HepG2 (cell line): ENCODE results near the gene IFT88.

Experiments
- BHLHE40 ChIP-seq: IDR thresholded peaks from 2 replicates; pipeline ENCODE4 v1.6.1; 2011; ENCODE audit warnings: low read length, improper control_type of control experiment
- CTCF ChIP-seq: sonication (generic); formaldehyde crosslinking; IDR thresholded peaks from 2 replicates; pipeline ENCODE4 v1.5.0; 2020; ENCODE audit warnings: mild to moderate bottlenecking, missing genetic modification reagents, moderate library complexity
- KLF12 ChIP-seq: sonication (generic); formaldehyde crosslinking; IDR thresholded peaks from 2 replicates; pipeline ENCODE4 v1.4.0; 2020; ENCODE audit warnings: missing genetic modification reagents, borderline replicate concordance
- NBN ChIP-seq: fragments of 450-650 bp; conservative IDR thresholded peaks from 2 replicates; pipeline ENCODE4 v1.6.1; 2017
- NCOA2 ChIP-seq: sonication (generic); formaldehyde crosslinking; IDR thresholded peaks from 2 replicates; pipeline ENCODE4 v1.8.0; 2022; ENCODE audit warnings: inconsistent platforms
- NFIC ChIP-seq: IDR thresholded peaks from 2 replicates; pipeline ENCODE4 v1.6.1; 2012; ENCODE audit warnings: mild to moderate bottlenecking, low read length, inconsistent platforms
- RFX5 ChIP-seq: IDR thresholded peaks from 2 replicates; pipeline ENCODE4 v1.6.1; 2011; ENCODE audit warnings: low read depth, low read length, improper control_type of control experiment
- TIGD3 ChIP-seq: sonication (generic); formaldehyde crosslinking; IDR thresholded peaks from 2 replicates; pipeline ENCODE4 v1.5.1; 2020; ENCODE audit warnings: mild to moderate bottlenecking, missing genetic modification reagents, borderline replicate concordance
- ZKSCAN8 ChIP-seq: IDR thresholded peaks from 2 replicates; pipeline ENCODE4 v1.6.1; 2016; ENCODE audit warnings: borderline replicate concordance, missing genetic modification reagents, missing compliant biosample characterization
- ZNF354B ChIP-seq: sonication (generic); formaldehyde crosslinking; IDR thresholded peaks from 2 replicates; pipeline ENCODE4 v1.8.0; 2022; ENCODE audit warnings: mild to moderate bottlenecking, missing genetic modification reagents
- ZNF646 ChIP-seq: sonication (generic); formaldehyde crosslinking; IDR thresholded peaks from 2 replicates; pipeline ENCODE4 v1.9.0; 2021; ENCODE audit warnings: mild to moderate bottlenecking, missing genetic modification reagents
- ZNF670 ChIP-seq: sonication (generic); formaldehyde crosslinking; IDR thresholded peaks from 2 replicates; pipeline ENCODE4 v1.8.0; 2022; ENCODE audit warnings: mild to moderate bottlenecking, missing genetic modification reagents, borderline replicate concordance
- ZNF713 ChIP-seq: sonication (generic); formaldehyde crosslinking; IDR thresholded peaks from 2 replicates; pipeline ENCODE4 v1.4.0; 2020; ENCODE audit warnings: mild to moderate bottlenecking, missing genetic modification reagents
- ZNF737 ChIP-seq: sonication (generic); formaldehyde crosslinking; IDR thresholded peaks from 2 replicates; pipeline ENCODE4 v1.5.0; 2020; ENCODE audit warnings: missing genetic modification reagents, mild to moderate bottlenecking, borderline replicate concordance

DNA sequence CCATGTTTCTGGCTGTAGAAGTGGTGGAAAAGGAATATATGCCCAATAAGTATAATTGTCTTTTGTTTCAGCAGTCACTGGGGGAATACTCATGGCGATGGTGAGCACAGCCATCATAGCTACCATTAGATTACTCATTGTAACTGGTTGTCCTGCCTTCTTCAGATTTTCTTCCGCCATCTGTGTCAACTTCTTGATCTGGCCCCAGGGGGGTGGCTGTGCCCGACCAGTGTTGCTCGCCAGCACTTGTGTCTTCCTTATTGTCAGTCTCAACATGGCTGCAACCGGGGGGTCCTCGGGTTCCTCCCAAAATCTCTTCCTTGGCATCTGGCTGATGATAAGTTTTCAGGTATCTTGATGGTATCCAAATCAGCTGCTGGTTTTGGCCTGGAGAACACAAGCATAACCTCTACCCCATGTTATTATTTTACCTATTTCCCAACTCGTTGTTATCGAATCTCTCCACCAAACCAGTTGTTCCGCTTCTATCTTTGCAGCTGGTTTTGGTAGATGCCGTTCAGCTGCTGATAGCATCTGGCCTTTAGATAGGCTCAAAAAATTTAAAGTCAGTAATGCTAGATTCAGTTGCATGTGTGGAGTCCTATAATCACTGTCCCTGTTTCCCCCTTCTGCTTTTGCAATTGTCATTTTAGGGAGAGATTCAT, 113.6 kb downstream of the IFT88 start:
- TF ChIP-seq ZNF646 (no peak), ZNF670 (CRISPR knock-in tag) (no peak), NCOA2 (CRISPR knock-in tag) (no peak), TIGD3 (CRISPR knock-in tag) (no peak), ZNF713 (CRISPR knock-in tag) (no peak), NBN (no peak), BHLHE40 (no peak), ZNF737 (CRISPR knock-in tag) (no peak), ZKSCAN8 (CRISPR knock-in tag) (no peak), ZNF354B (CRISPR knock-in tag) (no peak), RFX5 (no peak), CTCF (no peak), NFIC (no peak), KLF12 (no peak)
